Mesothelial cell of epicardium (in vitro differentiated cells): ENCODE data around the gene PCSK9. TPM values are rescaled to one million over a fixed set of nuclear protein-coding genes. Genes with fewer than 3 reads are reported as not detected.

Experiments
- DNase-seq, 2 experiments: peaks; one replicate each; pipeline ENCODE4 v3.0.0; 2021; ENCODE audit warnings: low spot score in 2 of 2; ENCODE audit not compliant: unreplicated experiment in 2 of 2
- H3K27ac Mint-ChIP-seq: 2 replicates; pipeline ENCODE4 v1.8.0; 2021; ENCODE audit warnings: mixed read lengths
- H3K27me3 Mint-ChIP-seq: 2 replicates; pipeline ENCODE4 v1.8.0; 2021; ENCODE audit warnings: low read depth, mixed read lengths
- H3K36me3 Mint-ChIP-seq: 2 replicates; pipeline ENCODE4 v1.8.0; 2021; ENCODE audit warnings: mixed read lengths
- H3K4me1 Mint-ChIP-seq: 2 replicates; pipeline ENCODE4 v1.8.0; 2021; ENCODE audit warnings: mixed read lengths
- H3K4me3 Mint-ChIP-seq: 2 replicates; pipeline ENCODE4 v1.8.0; 2021; ENCODE audit warnings: mild to moderate bottlenecking, moderate library complexity, mixed read lengths
- H3K9me3 Mint-ChIP-seq: 2 replicates; pipeline ENCODE4 v1.8.0; 2021; ENCODE audit warnings: mixed read lengths
- CTCF ChIP-seq: fragments of 200-600 bp; sonication (generic); IDR thresholded peaks from one replicate; pipeline ENCODE4 v1.5.0; 2021; ENCODE audit warnings: antibody characterized with exemption; ENCODE audit not compliant: unreplicated experiment
- total RNA-seq: library from RNA; stranded (reverse); gene quantifications from 3 replicates; pipeline ENCODE4 v1.2.1, GENCODE V29; 2021

PCSK9 gene
- total RNA-seq, 1 donor from 2014 or later, result 1.6 TPM

GRCh38 chr1:55010887-55011217 lies 28.5 kb upstream of the PCSK9 start:
- TF ChIP-seq CTCF, result no peak
- Mint-ChIP-seq H3K4me1 (no peaks in the 10 kb centered on the region), H3K36me3 (peaks cover 2% of the 10 kb centered on the region), H3K4me3 (no peak overlapping the region), H3K27me3 (peaks cover 14% of the 10 kb centered on the region), H3K9me3 (peaks cover 6% of the 10 kb centered on the region), H3K27ac (no peak overlapping the region)
- no peak for DNase-seq

- peaks cover 2% of the 10 kb centered on the region for H3K36me3 Mint-ChIP-seq
- H3K9me3 Mint-ChIP-seq, result peaks cover 6% of the 10 kb centered on the region
- TF ChIP-seq CTCF, result no peak
- peaks cover 14% of the 10 kb centered on the region for H3K27me3 Mint-ChIP-seq
- no peak for DNase-seq
- H3K4me3 Mint-ChIP-seq, result no peak overlapping the region
- H3K4me1 Mint-ChIP-seq, result no peaks in the 10 kb centered on the region
- H3K27ac Mint-ChIP-seq, result no peak overlapping the region
These were observed 26.7 kb upstream of the PCSK9 start for GRCh38 chr1:55012661-55013060.

GRCh38 chr1:55015123-55015522 lies 24.2 kb upstream of the PCSK9 start:
- Mint-ChIP-seq H3K4me3 (no peak overlapping the region), H3K36me3 (no peaks in the 10 kb centered on the region), H3K27ac (no peak overlapping the region), H3K9me3 (no peaks in the 10 kb centered on the region), H3K27me3 (peaks cover 14% of the 10 kb centered on the region), H3K4me1 (no peaks in the 10 kb centered on the region)
- no peak for DNase-seq
- no peak for TF ChIP-seq CTCF

- H3K27me3 Mint-ChIP-seq, result peaks cover 14% of the 10 kb centered on the region
- no peaks in the 10 kb centered on the region for H3K36me3 Mint-ChIP-seq
- no peak for TF ChIP-seq CTCF
- no peak overlapping the region for H3K4me3 Mint-ChIP-seq
- H3K4me1 Mint-ChIP-seq, result no peaks in the 10 kb centered on the region
- no peaks in the 10 kb centered on the region for H3K9me3 Mint-ChIP-seq
- H3K27ac Mint-ChIP-seq, result no peak overlapping the region
- no peak for DNase-seq
These were observed 23.4 kb upstream of the PCSK9 start for GRCh38 chr1:55015731-55016620.

- DNase-seq, result no peak
- no peak overlapping the region for H3K4me3 Mint-ChIP-seq
- no peak overlapping the region for H3K27ac Mint-ChIP-seq
- TF ChIP-seq CTCF, result no peak
- no peaks in the 10 kb centered on the region for H3K9me3 Mint-ChIP-seq
- H3K4me1 Mint-ChIP-seq, result no peaks in the 10 kb centered on the region
- H3K36me3 Mint-ChIP-seq, result no peaks in the 10 kb centered on the region
- H3K27me3 Mint-ChIP-seq, result peaks cover 10% of the 10 kb centered on the region
These were observed 21.0 kb upstream of the PCSK9 start for GRCh38 chr1:55018395-55018794.
